ENCODE data around the gene KDM4F.

DNA sequence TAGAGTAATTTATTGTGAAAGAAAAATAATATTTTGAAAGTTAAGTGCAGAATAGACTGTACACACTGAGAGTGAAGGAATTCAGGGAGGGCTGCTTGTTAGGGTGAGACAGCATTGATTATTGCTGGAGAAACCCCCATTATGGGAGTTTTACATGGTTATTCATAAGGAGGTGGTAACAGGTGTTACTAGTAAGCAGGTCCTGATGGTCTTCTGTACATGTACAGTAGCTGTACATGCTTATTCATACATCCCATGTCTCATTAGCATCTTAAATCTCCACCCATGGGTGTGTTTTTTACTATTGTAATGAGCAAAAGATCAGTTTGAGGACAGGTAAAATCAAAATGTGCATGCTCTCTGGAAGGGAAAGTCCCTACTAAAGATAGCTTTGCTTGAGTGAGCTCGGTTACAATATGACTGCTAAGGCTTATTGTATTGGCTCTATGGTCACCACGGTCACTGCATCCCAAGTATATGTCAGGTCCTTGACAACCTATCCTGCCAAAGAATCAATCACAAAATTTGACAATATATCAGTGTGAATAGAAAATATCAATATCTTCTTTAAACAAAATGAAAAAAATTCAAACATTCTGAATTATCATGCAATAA, 6.2 kb downstream of the KDM4F start:
- TF ChIP-seq GATA2 (IDR thresholded peaks at IDR 0.05; ENCODE audit: low read depth, low read length) (no peak), GATA3 (IDR thresholded peaks at IDR 0.05; ENCODE audit: low read depth, low read length) (no peak)

Data from SH-SY5Y (cell line).